NCI-H2196 treated with DMSO at 0.1 percent for 48 hours (cell line): ENCODE measurements around the gene MUC6.
"Not testable (repeated sequence)": the region's sequence is repeated elsewhere in the genome, so short reads cannot be mapped to it uniquely, and the experiment has no call there.

Source experiments
- DNase-seq: peaks from one replicate; lab custom pipeline; 2025; ENCODE audit not compliant: unreplicated experiment; lab: John Stamatoyannopoulos, UW

MUC6 gene

DNA sequence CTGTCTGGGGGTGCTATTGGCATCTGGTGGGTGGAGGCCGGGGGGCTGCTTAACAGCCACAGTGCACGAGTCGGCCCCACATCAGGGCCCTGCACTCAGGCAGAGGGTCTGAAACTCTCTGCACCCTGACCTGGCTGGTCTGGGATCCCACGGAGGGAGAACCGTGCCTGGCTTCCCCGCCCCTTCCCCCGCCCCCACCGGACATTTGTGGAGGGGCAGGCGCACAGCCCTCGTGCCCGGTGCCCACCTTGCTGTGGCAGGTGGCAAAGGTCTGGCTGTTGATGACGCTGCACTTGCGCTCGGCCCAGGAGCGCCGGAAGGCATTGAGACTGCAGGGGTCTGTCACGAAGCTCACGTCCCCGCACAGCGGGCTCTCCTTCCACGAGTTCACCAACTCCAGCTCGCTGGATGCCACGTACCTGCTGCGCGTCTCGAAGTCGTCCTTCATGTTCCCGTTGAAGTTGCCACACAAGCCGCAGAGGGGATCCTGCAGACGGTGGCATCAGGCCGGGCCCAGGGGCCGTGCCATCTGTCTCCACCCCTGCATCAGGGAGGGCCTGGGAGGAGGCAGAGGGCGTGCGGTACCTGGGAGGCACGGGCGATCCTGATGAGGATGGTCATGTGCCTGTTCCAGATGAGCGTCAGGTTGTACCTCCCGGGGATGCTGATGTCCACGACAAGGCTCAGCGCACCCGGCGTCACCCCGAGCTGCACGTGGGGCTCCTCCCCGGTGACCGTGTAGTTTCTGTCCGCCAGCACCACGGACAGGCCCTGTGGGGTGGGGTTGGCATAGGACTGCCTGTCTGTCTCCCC, 11.7 kb downstream of the MUC6 start:
- no peak for DNase-seq

DNA sequence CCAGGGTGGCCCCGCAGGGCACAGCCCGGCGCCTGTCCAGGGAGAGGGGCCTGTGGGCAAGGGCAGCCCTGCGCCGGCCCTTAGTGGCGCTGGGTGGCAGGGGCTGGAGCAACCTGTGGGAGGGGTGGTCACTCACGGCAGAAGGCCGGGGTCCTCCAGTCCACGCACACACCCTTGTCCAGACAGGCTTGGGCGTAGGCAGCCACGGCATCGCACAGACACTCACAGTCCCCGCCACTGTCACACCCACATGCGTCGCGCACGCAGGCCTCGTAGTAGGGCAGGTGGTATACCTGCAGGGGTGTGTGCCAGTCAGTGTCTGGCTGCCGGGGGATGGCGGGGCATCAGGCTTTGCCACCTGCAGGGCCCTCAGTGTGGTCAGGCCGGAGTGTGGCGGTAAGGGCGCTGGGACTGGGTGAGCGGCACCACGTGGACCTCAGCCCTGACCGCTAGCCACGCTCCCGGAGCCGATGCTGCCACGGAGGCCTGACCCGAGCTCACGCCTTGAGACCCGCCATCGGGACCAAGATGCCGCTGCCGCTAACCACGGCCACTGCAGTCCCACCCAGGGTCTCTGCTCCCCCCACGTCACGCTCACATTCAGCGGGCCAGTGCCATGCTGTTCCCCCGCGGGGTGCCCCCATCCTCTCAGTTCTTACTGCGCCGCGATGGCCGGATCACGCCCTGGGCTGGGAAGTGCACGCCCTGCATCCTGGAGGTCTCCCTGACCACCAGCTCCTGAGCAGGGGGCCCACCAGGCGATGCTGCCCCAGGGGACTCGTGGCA, 12.5 kb downstream of the MUC6 start:
- no peak for DNase-seq

DNA sequence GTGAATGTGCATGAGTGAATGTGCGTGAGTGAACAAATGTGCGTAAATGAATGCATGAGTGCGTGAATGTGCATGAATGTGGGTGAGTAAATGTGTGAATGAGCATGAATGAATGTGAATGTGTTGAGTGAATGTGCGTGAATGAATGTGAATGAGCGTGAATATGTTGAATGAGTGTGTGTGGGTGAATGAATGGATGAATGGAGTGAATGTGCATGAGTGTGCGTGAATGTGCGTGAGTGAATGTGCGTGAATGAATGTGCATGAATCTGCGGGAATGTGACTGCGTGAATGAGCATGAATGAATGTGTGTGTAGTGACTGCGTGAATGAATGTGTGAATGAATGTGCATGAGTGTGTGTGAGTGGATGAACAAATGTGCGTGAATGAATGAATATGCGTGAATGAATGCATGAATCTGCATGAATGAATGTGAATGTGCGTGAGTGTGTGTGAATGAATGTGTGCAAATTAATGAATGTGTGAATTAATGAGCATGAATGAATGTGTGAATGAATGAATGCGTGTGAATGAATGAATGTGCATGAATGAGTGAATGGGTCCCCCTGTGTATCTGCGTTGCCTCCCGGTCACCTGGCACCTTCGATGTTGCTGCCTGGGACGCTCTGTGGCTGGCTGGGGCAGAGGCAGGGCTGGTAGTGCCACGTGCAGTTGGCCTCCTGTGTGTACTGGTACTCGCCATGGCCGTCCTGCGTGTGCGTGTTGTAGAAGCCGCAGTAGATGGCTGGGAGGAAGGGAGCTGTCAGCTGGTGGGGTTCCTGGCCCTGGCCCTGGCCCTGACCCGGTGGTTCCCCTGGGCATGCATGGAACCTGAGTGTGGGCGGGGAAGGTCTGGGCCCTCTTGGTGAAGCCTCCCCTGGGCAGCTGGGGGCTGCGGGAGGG, 13.4 kb downstream of the MUC6 start:
- DNase-seq, result no peak

DNA sequence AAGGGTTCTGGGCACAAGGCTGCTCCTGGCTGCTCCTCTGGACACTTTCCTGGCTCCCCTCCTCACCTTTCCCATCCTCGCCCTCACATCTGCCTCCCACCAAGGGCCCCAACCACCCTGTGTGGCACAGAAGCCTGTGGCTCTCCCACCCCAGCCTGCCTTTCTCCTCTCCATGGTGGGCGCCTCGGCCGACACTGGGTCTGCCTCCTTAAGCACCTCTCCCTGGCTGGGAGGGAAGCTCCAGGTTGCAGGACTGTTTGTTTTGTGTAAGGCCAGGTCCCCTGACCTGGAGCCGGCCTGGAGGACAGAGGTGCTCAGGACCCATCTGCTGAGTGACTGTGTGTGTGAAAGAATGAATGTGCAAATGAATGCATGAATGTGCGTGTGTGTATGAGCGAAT, 14.1 kb downstream of the MUC6 start:
- DNase-seq, result no peak

DNA sequence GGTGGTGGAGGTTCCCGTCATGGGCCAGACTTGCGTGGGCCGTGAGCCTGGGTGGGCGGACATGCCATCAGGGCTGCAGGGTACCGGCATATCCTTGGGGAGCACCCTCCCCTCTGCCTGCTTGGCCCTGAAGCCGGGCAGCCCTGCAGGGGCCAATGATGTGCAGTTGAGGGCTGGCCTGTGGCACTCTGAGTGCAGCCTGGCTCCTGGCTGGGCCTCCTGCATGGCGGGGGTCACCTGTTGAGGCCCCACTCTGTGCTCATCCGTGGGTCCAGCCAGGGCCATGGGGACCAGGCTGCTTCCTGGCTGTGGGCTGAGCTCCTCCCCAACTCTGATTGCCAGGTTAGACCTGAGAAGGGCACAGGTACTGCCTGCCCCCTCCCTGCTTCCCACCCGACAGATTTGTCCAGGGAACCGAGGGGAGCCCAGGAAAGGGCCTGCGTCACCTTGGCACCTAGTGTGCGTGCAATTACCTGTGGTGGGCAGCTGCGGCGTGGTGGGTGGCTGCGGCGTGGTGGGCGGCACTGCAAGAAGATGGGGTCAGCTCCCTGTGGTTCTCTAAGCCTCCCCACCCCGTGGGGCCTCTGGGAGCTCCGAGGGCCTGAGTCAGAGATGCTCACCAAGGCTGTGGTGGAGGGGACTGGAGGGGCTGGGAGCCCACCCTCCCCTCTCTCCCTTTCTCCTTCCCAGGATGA, 16.2 kb downstream of the MUC6 start:
- DNase-seq, result no peak

DNA sequence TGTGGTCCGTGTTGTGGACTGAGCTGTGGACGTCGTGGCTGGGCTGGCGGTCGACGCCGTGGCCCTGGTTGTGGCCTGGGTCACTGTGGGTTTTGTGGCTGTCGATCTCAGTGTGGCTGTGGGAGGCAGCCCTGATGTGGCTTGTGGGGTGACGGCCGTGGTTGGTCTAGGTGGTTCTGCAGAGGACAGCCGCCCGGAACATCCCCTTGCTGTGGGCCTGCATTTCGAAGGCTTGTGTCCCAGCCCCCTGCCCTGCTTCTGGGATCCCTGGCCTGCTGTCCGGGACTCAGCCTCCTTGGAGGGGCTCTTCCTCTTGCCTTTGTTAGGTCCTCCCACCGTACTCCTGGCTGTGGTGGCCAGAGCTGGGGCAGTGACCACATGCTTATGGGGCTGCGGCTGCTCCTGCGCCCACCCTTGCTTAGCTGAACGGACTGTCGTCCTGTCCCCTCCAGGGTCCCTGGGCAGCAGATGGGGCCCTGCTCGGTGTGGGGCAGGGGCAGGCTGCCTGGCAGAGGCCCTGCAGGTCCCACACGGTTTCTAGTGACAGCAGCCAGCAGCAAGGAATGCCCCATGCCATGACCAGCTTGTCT, 17.1 kb downstream of the MUC6 start:
- no peak for DNase-seq

DNA sequence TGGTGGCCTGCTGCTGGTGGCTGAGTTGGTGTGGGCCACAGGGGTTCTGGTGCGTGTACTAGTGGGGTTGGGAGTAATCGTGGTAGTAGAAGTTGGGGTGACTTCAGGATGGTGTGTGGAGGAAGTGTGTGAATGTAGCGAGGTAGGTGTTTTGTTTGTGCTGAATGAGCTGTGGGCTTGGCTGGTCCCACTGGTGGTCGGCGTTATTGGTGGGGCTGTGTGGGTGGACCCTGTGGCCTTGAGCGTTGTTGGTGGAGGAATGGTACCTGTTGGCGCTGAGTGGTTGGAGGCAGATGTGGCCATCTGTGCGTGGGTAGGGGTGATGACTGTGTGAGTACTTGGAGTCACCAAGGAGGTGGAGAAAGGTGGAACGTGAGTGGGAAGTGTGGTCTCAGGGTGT, 18.4 kb downstream of the MUC6 start:
- no peak for DNase-seq

DNA sequence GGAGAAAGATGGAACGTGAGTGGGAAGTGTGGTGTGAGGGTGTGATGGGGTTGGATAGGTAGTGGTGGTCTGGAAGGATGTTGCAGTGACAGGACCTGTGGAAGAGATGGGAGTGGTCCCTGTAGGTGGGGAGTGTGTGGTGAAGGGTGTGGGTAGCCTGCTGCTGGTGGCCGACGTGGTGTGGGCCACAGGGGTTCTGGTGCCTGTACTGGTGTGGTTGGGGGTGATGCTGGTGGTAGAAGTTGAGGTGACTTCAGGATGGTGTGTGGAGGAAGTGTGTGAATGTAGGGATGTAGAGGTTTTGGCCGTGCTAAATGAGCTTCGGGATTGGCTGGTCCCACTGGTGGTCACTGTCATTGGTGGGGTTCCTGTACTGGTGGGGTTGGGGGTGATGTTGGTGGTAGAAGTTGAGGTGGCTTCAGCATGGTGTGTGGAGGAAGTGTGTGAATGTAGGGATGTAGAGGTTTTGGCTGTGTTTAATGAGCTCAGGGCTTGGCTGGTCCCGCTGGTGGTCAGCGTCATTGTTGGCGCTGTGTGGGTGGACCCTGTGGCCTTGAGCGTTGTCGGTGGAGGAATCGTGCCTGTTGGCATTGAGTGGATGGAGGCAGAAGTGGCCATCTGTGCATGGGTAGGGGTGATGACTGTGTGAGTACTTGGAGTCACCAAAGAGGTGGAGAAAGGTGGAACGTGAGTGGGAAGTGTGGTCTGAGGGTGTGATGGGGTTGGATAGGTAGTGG, 19.1 kb downstream of the MUC6 start:
- no peak for DNase-seq

DNA sequence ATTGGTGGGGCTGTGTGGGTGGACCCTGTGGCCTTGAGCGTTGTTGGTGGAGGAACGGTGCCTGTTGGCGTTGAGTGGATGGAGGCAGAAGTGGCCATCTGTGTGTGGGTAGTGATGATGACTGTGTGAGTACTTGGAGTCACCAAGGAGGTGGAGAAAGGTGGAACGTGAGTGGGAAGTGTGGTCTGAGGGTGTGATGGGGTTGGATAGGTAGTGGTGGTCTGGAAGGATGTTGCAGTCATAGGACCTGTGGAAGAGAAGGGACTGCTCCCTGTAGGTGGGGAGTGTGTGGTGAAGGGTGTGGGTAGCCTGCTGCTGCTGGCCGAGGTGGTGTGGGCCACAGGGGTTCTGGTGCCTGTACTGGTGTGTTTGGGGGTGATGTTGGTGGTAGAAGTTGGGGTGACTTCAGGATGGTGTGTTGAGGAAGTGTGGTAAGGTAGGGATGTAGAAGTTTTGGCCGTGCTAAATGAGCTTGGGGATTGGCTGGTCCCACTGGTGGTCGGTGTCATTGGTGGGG, 19.9 kb downstream of the MUC6 start:
- not testable (repeated sequence) for DNase-seq

DNA sequence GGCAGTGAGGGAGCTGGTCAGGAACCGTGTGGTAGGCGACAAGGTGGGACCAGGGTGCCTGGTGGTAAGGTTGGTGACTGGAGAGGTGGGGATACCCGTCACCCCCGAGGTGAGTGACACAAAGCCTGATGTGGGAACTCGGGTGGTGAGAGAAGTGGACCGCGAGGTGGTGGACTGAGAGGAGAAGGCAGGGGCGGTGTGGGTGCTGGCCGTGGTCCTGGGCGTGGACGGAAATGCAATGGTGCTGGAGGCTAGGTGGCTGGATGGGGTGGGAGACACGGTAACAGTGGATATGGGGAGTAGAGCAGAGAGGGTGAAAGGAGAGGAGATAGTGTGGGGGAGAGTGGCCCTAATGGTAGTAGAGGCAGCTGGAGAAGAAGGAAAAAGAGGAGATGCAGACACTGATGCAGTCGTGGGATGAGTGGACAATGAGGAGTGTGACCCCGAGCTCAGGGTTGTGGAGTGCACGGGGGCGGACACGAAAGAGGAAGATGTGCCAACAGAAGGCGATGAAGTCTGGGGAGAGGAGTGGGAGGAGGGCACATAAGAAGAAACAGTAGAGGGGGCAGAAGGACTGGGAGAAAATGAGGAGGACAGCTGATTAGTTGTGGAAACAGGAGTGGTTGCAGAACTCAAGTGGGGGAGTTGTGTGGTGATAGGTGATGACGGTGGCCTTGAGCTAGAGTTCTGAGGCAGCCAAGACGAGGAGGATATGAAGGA, 20.5 kb downstream of the MUC6 start:
- DNase-seq, result no peak

DNA sequence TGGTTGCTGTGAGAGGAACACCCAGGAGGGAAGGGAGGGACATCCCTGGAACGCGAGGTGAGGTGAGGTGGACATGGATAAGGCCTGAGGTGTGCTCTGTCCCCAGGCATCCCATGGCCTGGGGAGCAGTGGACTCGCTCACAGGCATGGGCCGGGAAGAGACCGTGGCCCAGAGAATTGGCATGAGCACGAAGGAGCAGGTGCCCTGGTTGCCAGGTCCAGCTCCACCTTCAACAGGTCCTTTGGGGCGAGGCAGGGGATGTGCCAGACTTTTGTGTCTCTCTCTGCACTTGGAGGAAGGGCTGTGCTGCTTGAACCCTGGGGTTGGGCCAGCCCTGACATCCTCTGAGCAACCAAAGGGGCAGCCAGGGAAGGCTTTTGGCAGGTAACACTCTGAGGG, 21.5 kb downstream of the MUC6 start:
- DNase-seq, result no peak

DNA sequence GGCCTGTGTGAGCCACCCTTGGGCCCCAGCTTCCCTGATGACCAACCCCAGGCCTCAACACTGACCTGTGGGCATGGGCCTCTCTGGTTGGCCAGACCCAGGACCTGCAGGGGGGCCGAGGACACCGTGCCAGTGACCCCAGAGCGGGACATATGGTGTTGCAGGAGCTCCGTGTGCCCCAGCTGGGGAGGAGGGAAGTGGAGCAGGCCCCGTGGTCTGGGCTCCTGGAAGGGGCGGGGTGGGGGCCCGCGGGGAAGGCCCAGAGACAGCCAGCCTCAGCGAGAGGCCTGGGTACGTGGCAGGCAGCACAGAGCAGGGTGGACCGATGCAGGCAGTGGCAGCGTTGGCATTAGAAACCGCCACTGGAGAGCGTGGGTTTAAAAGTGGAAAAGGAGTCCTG, 22.2 kb downstream of the MUC6 start:
- no peak for DNase-seq

DNA sequence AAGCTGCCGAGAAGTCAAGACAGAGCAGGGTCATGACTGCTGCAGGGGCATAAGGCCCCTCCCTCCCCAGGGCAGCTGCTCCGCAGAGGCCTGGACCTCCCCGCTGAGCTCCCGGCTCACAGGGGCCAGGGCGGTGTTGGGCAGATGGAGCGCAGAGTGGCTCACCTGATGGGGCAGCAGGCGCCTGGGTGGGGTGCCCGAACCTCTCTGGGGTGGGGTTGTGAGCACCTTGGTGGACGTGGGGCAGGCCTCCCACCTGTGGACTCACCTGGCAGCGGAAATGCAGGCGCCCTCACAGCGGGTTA, 22.9 kb downstream of the MUC6 start:
- no peak for DNase-seq

DNA sequence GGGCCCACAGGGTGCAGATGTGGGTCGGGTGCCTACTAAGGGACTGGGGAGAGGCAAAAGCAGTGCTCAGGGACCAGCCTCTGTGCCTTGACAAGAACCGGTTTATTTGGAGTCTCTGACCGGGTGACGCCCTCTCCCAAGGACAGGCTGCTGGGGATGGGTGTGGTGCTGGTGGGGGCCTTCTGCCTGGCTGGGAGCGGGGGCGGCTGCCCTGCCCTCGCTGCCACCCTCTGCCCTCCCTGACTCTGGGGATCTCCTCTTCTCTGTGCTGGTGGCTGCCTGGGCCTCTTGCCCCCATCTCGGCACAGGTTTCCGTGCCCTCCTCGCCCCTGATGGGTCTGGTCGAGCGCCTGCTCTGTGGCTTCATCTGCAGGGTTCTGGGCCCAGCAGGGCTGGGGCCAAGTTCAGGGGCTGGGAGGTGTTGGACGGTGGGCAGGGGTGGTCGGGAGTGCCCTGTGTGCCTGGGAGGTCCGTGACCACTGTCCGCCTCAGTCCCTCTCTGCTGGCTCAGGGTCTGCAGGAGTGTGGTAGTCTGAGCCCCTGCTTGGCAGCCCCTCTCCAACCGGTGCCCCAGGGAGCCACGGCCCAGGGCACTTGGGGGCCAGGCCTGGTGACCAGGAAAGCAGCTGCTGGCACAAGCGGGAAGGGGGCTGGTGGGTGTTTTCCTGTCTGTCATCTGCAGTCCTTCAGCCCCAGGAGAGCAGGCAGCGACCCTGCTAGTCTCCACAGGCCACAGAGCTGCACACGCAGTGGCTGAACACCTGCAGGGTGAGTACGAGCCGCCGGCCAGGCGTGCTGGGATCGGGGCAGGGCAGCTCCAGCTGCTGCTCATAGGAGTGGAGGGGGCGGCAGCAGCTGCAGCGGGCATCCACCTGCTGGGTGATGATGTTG, 23.5 kb downstream of the MUC6 start:
- no peak for DNase-seq

DNA sequence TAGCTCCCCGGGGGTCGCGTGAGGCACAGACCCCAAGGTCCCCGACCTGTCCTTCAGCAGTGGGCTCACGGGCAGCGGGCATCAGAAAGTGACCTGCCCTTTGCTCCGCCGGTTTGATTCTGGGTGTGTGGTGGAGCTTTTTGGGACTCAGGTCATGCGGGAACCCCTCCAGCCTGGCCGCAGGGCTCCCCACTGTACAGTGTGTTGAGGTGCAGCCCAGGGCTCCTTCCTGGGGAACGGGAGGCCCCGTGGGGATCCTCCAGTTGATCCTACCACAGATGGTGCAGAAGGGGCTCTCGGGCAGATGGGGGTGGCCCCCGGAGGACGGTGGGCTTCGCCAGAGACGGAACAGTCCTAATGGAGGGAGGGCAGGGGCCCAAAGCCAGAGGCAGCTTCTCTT, 24.2 kb downstream of the MUC6 start:
- no peak for DNase-seq

DNA sequence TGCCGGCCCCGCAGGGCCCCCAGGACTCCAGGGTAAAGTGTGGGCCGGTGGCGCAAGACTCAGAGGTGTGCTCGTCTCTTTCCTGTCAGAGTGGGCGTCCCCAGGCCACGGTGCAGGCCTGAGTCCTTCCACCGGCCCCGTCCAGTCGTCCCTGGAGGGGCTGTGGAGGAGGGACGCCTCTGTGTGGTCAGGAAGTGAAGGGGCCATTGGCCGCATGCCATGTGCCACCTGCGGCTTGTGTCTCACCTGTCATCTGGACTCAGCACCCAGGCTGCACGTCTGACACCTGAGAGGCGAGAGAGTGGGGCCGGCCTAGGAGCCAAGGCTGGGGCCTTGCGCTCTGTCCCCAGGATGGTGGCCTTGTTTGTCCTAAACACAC, 25.2 kb downstream of the MUC6 start:
- DNase-seq, result no peak

DNA sequence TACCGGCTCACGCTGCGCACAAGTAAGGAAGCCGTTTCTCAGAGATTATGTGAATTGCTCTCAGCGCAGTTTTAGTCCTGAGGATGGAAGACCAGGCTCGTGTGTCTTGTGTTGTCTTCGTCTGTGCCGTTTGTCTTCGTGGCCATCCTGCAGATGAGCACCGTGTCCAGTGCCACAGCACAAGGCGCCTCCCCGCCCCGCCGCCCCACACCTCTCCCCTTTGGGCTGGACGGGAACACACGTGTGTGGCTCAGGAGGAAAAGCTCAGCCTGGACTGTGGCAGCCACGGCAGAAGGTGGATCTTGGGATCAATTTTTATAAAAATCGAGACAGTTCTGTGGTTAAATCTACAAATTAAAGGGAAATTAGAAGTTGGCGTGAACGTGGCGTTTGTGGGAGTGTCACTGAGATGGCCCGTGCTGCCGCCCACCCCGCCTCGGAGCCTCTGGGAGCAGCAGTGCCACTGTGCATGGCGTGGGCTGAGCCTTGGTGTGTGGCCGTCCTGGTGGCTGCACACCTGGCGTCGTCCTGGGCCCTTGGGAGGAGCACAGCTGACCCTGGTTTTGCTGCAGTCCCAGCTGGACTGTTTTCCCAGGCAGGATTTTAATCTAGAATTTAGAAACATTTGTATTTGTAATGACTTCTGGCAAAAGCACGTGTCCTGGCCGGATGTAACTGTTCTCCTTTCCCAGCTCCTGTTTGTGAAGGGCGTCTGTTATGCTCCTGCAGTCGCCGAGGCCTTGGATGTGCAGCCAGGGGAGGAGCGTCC, 25.8 kb downstream of the MUC6 start:
- DNase-seq, result no peak
